SJCRH30 (cell line): ENCODE results near the gene TBCEL. TPM values are rescaled to one million over a fixed set of nuclear protein-coding genes. Genes with fewer than 3 reads are reported as not detected.

ENCODE experiments used
- DNase-seq, 2 experiments: peaks; one replicate each; pipeline ENCODE4 v3.0.0-alpha.2; 2015 to 2020
- H3K27ac ChIP-seq: fragments of 250-450 bp; sonication (Bioruptor Pico); 2 replicates; pipeline ENCODE4 v1.5.1; 2020; ENCODE audit warnings: mild to moderate bottlenecking, moderate library complexity
- H3K27me3 ChIP-seq: fragments of 250-450 bp; sonication (Bioruptor Pico); 2 replicates; pipeline ENCODE4 v1.5.1; 2020; ENCODE audit warnings: mild to moderate bottlenecking, moderate library complexity
- H3K36me3 ChIP-seq: fragments of 250-450 bp; sonication (Bioruptor Pico); 2 replicates; pipeline ENCODE4 v1.5.1; 2020; ENCODE audit warnings: mild to moderate bottlenecking, moderate library complexity
- H3K4me1 ChIP-seq: fragments of 250-450 bp; sonication (Bioruptor Pico); 2 replicates; pipeline ENCODE4 v1.5.1; 2020; ENCODE audit warnings: mild to moderate bottlenecking, moderate library complexity
- H3K4me3 ChIP-seq: fragments of 250-450 bp; sonication (Bioruptor Pico); 2 replicates; pipeline ENCODE4 v1.5.1; 2020; ENCODE audit warnings: mild to moderate bottlenecking, moderate library complexity
- H3K9me3 ChIP-seq: fragments of 250-450 bp; sonication (Bioruptor Pico); replicated peaks from 2 replicates; pipeline ENCODE4 v1.5.1; 2020; ENCODE audit warnings: mild to moderate bottlenecking, moderate library complexity
- total RNA-seq: library from RNA; depleted of rRNA; stranded (reverse); fragments of >200 nt; shearing (Covaris generic); gene quantifications from 2 replicates; pipeline ENCODE4 v1.2.3, GENCODE V29; 2014

TBCEL gene
- total RNA-seq, 1 experiment from 2014 or later = 18.0 TPM

DNA sequence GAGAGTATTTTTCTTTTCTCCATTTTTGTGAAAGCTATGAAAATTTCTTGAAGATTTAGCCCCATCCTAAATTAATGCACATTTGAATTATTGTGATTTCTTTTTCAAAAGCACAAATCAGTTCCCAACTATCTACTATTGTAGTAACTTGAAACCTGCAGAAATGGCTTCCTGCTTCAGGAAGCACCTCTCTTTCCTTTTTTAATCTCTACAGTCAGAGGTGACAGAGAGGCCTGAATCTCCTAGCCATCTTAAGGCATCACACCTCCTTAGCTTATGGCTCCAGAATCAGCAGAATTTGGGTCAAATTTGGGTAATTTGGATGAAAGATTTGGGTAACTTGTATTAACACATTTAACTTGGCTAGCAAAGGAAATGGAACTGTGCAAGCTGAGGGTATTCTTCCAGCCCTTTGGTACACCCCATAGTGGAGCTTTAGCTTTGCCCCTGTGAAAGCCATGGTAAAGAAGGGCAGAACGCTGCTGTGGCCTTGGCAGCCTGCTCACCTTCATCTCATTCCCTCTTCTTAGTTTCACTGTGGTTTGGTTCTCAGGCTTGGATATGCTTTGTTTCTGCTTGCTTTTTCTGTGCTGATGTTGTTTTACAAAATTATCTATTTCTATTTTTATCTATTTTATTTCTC lies 16.2 kb downstream of the TBCEL start:
- Histone ChIP-seq H3K27ac (no peak overlapping the region), H3K27me3 (no peaks in the 10 kb centered on the region), H3K9me3 (no peaks in the 10 kb centered on the region), H3K36me3 (no peaks in the 10 kb centered on the region), H3K4me3 (no peak overlapping the region), H3K4me1 (no peaks in the 10 kb centered on the region)
- DNase-seq = no peak

DNA sequence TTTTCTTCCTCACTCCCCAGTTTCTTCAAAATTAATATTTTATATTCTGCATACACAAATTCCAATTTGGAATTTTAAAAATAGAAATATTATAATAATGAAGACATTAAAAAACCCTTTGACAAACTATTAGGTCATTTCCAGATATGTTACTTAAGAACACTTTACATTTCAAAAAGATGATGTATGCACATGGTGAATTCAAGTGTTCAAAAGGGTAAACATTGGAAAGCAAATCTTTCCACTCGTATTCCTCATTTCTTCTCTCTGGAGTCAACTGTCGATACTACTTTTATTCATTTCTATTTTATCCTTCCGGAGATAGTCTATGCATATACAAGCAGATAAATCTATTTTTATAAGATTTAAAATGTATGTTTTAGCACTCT lies 16.7 kb downstream of the TBCEL start:
- Histone ChIP-seq H3K4me1 (no peaks in the 10 kb centered on the region), H3K36me3 (no peaks in the 10 kb centered on the region), H3K9me3 (no peaks in the 10 kb centered on the region), H3K4me3 (no peak overlapping the region), H3K27me3 (no peaks in the 10 kb centered on the region), H3K27ac (no peak overlapping the region)
- DNase-seq = no peak

DNA sequence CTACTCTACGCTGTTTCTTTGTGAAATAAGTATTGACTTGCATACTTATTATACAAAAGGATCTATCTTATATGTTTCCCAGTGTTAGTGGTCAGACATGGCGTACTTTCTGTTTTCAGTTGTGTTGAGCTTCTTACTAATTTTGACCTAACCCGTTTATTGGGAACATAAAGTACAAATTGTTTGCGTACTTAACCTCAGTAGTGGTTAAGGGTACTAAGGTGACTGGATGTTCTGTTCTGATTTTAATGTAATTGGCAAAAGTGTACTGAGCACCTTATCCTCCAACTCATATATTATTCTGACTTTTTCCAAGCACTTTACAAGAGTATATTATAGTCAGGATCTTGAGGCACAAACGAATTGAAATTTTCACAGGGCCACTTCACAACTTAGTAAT lies 17.2 kb downstream of the TBCEL start:
- Histone ChIP-seq H3K27ac (no peak overlapping the region), H3K9me3 (no peaks in the 10 kb centered on the region), H3K4me1 (no peaks in the 10 kb centered on the region), H3K36me3 (no peaks in the 10 kb centered on the region), H3K4me3 (no peak overlapping the region), H3K27me3 (no peaks in the 10 kb centered on the region)
- no peak for DNase-seq

DNA sequence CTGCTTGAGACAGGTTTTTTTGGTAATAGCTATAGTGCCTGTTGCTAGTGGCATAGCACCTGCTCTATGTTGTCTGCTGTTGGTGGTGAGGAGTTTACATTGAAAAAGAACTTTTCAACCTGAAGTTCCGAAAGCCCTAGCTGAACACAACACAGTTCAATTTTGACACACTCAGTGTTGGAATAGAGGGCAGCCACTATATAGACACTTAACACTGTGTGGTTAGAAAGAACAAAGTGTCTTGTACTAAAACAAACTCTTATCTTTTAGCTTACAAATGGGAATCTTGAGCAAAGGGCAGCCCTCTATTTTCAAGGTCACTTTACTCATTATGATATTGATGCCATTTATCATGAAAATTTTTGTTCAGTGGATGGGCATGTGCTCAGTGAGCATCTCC lies 18.4 kb downstream of the TBCEL start:
- no peak for DNase-seq
- H3K27ac ChIP-seq = no peak overlapping the region
- H3K27me3 ChIP-seq = no peaks in the 10 kb centered on the region
- H3K4me3 ChIP-seq = no peak overlapping the region
- H3K9me3 ChIP-seq = no peaks in the 10 kb centered on the region
- no peaks in the 10 kb centered on the region for H3K4me1 ChIP-seq
- H3K36me3 ChIP-seq = no peaks in the 10 kb centered on the region

DNA sequence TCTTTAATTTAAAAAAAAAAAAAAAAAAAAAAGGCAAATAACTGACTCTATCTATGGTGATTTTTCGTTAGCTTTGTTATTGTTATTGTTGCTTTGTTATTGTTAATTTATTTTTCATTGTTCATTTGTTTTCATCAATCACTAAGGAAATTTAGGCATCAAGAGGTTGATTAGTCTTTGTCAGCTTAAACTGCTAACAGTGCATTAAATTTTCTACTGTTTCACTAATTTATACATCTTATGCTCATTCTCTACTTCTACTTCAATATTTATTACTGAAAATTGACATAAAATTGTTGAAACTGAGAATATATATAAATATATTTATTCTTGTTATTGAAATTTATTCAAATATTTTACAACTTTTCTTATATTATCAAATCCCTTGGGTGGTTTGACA lies 24.0 kb downstream of the TBCEL start:
- no peak for DNase-seq
- H3K4me3 ChIP-seq = no peak overlapping the region
- no peaks in the 10 kb centered on the region for H3K4me1 ChIP-seq
- H3K27ac ChIP-seq = no peak overlapping the region
- peaks cover 2% of the 10 kb centered on the region; the same call in 1 of the 2 replicates for H3K36me3 ChIP-seq
- no peaks in the 10 kb centered on the region for H3K27me3 ChIP-seq
- no peaks in the 10 kb centered on the region for H3K9me3 ChIP-seq

DNA sequence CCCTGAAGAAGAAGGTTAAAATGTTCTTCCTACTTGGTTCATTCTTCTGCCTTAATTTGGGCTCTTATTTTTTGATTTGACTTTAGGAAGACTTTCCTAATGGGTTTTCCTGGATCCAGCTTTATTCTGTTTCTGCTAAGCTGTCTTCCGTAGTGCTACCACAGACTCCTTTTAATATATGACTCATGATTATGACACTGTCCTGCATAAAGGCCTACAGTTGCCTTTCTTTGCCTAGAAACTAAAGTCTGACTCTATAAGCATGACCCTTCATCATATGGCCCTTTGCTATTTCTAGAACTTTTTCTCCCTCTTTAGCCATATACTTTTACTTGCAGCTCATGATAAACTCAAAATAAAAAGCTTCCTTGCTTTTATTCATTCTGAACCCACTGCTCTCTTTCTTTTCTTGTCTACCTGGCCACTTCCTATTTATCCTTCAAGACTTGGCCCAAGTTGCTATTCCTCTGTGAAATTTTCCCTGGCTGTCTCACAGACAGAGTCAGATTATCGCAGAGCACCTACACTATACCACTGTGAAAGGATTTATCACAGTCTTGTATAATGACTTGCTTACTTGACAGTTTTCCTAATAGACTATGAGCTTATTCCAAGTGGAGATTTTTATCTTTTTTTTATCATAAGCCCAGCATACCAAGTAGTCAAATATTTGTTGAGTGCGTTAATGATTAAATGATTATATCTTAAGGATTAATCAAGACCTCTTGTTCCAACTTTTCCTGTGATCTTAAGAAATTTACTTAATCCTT lies 24.7 kb downstream of the TBCEL start:
- H3K36me3 ChIP-seq = peaks cover 2% of the 10 kb centered on the region; the same call in 1 of the 2 replicates
- H3K27ac ChIP-seq = no peak overlapping the region
- H3K9me3 ChIP-seq = no peaks in the 10 kb centered on the region
- H3K4me3 ChIP-seq = no peak overlapping the region
- H3K4me1 ChIP-seq = no peaks in the 10 kb centered on the region
- no peak for DNase-seq
- H3K27me3 ChIP-seq = no peaks in the 10 kb centered on the region

DNA sequence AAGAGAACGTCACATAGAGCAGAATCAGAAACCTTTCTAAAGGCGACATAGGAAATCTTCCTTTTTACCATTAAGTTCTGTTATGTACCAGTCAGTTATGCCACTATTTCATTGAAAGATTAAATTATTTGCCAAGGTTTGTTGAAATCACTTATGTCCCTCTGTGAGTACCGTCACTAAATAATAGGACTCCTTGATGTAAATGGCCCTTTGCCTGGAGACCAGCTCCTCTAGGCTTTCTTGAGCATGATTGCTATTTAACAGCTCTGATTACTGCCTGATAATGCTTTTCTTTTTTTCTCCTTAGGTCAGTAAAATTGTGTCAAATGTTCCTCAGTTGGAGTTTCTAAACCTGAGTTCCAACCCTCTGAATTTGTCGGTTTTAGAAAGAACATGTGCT lies 29.3 kb downstream of the TBCEL start:
- Histone ChIP-seq H3K27ac (no peak overlapping the region), H3K4me3 (no peak overlapping the region), H3K9me3 (no peaks in the 10 kb centered on the region), H3K27me3 (no peaks in the 10 kb centered on the region), H3K36me3 (peaks cover 18% of the 10 kb centered on the region), H3K4me1 (no peaks in the 10 kb centered on the region)
- DNase-seq = no peak

DNA sequence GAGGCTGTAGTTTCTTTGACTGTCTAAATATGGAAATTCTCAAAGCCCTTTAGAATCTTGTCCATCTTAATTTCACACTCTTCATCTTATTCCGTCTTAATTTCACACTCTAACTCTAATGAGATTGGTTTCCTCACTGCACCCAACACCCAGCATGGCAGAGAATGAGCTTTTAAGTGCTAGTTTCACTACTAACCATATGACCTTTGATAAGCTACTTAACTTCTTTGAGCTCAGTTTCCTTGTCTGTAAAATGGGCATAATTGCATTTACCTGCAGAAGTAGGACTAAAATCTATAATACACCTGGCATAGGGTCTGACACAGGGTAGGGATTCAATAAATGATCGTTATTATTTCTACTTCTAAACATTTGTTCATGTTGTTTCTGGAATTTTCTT lies 30.4 kb downstream of the TBCEL start:
- Histone ChIP-seq H3K36me3 (peaks cover 18% of the 10 kb centered on the region), H3K27ac (no peak overlapping the region), H3K9me3 (no peaks in the 10 kb centered on the region), H3K4me3 (no peak overlapping the region), H3K4me1 (no peaks in the 10 kb centered on the region), H3K27me3 (no peaks in the 10 kb centered on the region)
- DNase-seq = no peak

DNA sequence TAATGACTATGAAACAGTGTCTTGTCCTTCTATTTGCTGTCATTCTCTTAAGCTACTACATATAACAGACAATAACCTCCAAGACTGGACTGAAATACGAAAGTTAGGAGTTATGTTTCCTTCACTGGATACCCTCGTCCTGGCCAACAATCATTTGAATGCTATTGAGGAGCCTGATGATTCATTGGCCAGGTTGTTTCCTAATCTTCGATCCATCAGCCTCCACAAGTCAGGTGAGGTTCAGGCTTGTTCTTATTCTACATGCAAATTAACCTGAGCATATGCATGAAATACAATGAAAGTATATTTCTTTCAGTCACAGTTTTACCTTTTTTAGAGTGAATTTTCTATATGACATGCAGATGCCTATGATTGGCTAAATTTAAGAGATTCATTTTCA lies 31.2 kb downstream of the TBCEL start:
- Histone ChIP-seq H3K27me3 (no peaks in the 10 kb centered on the region), H3K4me1 (no peaks in the 10 kb centered on the region), H3K27ac (no peak overlapping the region), H3K4me3 (no peak overlapping the region), H3K36me3 (peaks cover 18% of the 10 kb centered on the region), H3K9me3 (no peaks in the 10 kb centered on the region)
- DNase-seq = no peak

DNA sequence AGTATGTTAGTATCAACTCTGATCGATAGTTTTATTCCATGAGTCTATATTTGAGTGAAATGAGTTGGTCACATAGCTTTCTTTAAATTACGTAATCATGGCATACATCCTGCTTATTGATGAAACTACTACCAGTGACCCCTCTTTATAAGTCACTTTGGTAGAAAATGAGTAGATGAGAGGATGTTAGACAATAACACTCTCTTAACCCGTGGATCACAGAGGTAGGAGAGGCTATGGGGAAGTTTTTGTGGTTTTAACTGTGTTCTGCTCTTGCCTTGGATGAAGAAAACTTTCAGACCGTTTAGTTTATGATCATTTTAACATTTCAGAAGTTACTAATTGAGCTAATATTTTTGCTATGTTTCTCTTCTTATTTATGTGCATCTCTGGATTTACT lies 34.0 kb downstream of the TBCEL start:
- DNase-seq = no peak
- Histone ChIP-seq H3K9me3 (no peaks in the 10 kb centered on the region), H3K4me1 (no peaks in the 10 kb centered on the region), H3K27ac (no peak overlapping the region), H3K4me3 (no peak overlapping the region), H3K27me3 (no peaks in the 10 kb centered on the region), H3K36me3 (peaks cover 23% of the 10 kb centered on the region)

DNA sequence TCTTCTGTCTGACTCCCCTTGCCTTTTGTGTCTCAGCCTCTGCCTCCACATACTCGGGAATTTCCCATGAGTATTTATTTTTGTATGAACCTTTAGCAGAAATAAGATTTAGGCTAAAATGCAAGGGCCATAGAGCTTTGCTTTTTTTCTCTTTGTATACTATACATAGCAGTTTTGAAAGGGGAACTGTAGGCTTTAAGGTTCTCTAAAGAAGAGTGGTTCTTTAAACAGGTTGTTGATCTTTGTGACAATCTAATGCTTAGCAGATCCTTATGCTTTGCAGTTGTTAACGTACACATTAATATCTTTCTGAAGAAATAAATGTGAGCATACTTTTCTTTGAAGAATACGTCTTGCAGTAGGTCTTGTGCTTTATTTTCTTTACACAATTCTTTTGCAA lies 35.0 kb downstream of the TBCEL start:
- H3K4me1 ChIP-seq = no peaks in the 10 kb centered on the region
- peaks cover 25% of the 10 kb centered on the region for H3K36me3 ChIP-seq

DNA sequence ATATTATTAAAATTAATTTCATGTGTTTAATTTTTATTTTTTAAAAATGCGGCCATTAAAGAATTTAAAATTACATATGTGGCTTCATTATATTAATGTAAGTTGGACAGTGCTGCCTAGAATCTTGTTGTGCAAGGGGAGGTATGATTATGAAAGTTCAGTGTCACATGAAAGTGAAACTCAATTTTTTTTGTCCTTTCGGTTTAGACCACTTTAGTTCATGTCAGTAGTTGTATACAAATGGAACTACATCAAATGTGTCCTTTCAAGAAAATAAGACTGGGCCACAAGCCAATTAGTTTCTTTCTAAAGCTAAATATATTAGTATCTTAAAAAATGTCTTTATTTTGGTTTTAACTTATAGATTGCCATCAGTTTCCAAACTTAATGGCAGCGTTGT lies 35.7 kb downstream of the TBCEL start:
- no peak overlapping the region for H3K27ac ChIP-seq
- no peaks in the 10 kb centered on the region for H3K4me1 ChIP-seq
- no peaks in the 10 kb centered on the region for H3K27me3 ChIP-seq
- H3K4me3 ChIP-seq = no peak overlapping the region
- no peak for DNase-seq
- H3K36me3 ChIP-seq = peaks cover 19% of the 10 kb centered on the region
- H3K9me3 ChIP-seq = no peaks in the 10 kb centered on the region

More for the DNA sequence above, 35.0 kb downstream of the TBCEL start:
- no peak for DNase-seq
- Histone ChIP-seq H3K9me3 (no peaks in the 10 kb centered on the region), H3K4me3 (no peak overlapping the region), H3K27me3 (no peaks in the 10 kb centered on the region), H3K27ac (no peak overlapping the region)

DNA sequence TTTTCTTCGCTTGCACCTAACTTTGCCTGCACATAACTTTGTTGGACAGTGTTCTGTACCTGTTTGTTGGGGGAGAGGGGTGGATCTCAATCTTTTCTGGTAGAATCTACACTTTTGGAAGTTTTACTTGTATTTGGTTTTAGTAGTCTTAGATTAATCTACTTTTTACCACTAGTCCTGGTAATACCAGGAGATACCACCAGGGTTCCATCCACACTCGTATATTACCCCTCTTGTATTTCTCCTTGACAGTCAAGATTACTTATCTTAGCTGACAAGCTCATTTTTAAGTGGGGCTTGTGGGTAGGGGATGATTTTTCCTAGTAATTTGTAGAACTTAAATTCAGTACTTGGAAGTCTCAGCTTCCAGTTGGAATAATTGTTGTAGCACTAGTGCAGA lies 39.8 kb downstream of the TBCEL start:
- no peak overlapping the region for H3K4me3 ChIP-seq
- no peaks in the 10 kb centered on the region for H3K9me3 ChIP-seq
- peaks cover 9% of the 10 kb centered on the region; the same call in 1 of the 2 replicates for H3K4me1 ChIP-seq
- DNase-seq = peak in 1 of 2 experiments; percentile 2
- peaks cover 11% of the 10 kb centered on the region; the same call in 1 of the 2 replicates for H3K36me3 ChIP-seq
- H3K27me3 ChIP-seq = no peaks in the 10 kb centered on the region
- no peak overlapping the region for H3K27ac ChIP-seq

DNA sequence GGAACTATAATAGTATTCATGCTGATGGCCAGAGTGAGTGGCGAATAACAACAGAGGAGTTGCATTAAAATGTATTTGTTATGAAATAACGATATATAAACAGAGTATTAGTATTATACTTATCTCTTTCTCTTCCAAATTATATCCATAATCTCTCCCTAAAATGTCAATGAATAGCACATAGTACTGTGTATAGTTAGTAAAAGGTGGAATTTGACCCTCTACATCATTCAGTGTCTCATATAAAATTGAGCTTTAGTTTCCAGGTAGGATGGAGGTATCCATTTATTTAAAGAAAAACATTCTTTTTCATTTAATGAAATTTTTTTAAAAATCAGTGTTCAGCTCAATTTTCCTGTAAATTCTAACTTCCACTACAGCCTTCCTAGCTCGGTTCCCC lies 42.7 kb downstream of the TBCEL start:
- no peak for DNase-seq
- Histone ChIP-seq H3K9me3 (no peaks in the 10 kb centered on the region), H3K27ac (no peak overlapping the region), H3K4me1 (peaks cover 9% of the 10 kb centered on the region; the same call in 1 of the 2 replicates), H3K4me3 (no peak overlapping the region), H3K36me3 (peaks cover 5% of the 10 kb centered on the region; the same call in 1 of the 2 replicates), H3K27me3 (no peaks in the 10 kb centered on the region)

DNA sequence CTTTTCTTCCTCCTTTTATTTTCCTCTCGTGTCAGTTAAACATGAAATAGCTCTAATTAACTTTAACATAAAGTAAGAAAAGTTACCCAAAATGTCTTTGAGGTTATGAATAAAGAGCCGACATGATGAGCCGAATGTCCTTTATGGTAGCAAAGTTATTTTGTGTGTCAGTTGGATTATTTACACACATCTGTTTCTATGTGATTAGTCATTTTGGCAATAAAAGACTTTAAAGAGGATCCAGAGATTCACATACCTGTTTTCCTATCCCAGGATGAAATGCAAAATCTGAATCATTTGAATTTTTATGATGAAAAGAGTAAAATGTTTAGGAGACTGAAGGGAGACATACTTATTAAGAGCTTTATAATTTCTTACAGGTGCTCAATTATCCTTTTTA lies 43.1 kb downstream of the TBCEL start:
- Histone ChIP-seq H3K4me3 (no peak overlapping the region), H3K4me1 (peaks cover 9% of the 10 kb centered on the region; the same call in 1 of the 2 replicates), H3K27ac (no peak overlapping the region), H3K36me3 (peaks cover 4% of the 10 kb centered on the region; the same call in 1 of the 2 replicates), H3K9me3 (no peaks in the 10 kb centered on the region), H3K27me3 (no peaks in the 10 kb centered on the region)
- peak in 1 of 2 experiments; percentile 1 for DNase-seq
